HEK293 (cell line): ENCODE data around the gene SHROOM1.

Experiments
- CTCF ChIA-PET: fragments of 350-600 bp; formaldehyde crosslinking; extraction: SDS; loops from one replicate; lab custom pipeline; 2021; ENCODE audit warnings: antibody characterized with exemption; lab: Yijun Ruan, JAX
- POLR2A ChIA-PET: fragments of 300-600 bp; formaldehyde crosslinking; extraction: SDS; loops from one replicate; lab custom pipeline; 2020; ENCODE audit warnings: antibody characterized with exemption, inconsistent platforms; lab: Yijun Ruan, JAX
- H3K27ac ChIP-seq: fragments of 200-500 bp; sonication (Bioruptor generic); 2 replicates; pipeline ENCODE4 v1.5.1; 2014; ENCODE audit warnings: low read depth, low read length, control low read depth, inconsistent platforms; ENCODE audit errors: extremely low read depth
- H3K36me3 ChIP-seq, 2 experiments: fragments of 200-500 bp in 1 of 2; sonication (Bioruptor generic) in 1 of 2; 1 replicate in 1 of 2; 2 replicates in 1 of 2; pipeline ENCODE4 v1.5.1; 2014 to 2017; ENCODE audit warnings: inconsistent platforms in 2 of 2, low read length in 2 of 2; ENCODE audit not compliant: control insufficient read depth in 2 of 2, insufficient read depth in 1 of 2
- H3K4me1 ChIP-seq: fragments of 200-500 bp; sonication (Bioruptor generic); 2 replicates; pipeline ENCODE4 v1.5.1; 2014; ENCODE audit warnings: mild to moderate bottlenecking, low read length, inconsistent platforms; ENCODE audit not compliant: control insufficient read depth, insufficient read depth
- H3K4me3 ChIP-seq: 2 replicates; pipeline ENCODE4 v1.5.1; 2011; ENCODE audit warnings: low read depth, mild to moderate bottlenecking, control low read depth, low read length, moderate library complexity
- H3K9me3 ChIP-seq: fragments of 200-500 bp; sonication (Bioruptor generic); 2 replicates; pipeline ENCODE4 v1.5.1; 2014; ENCODE audit warnings: low read depth, low read length, inconsistent platforms; ENCODE audit not compliant: control insufficient read depth, insufficient read depth
- AEBP2 ChIP-seq: fragments of 450-650 bp; formaldehyde crosslinking; IDR thresholded peaks from 2 replicates; pipeline ENCODE4 v1.5.1; 2016; ENCODE audit warnings: missing biosample characterization, missing genetic modification characterization, borderline replicate concordance
- EGR2 ChIP-seq: fragments of 450-650 bp; formaldehyde crosslinking; IDR thresholded peaks from 2 replicates; pipeline ENCODE4 v1.5.1; 2016; ENCODE audit warnings: low read depth, missing biosample characterization, missing genetic modification characterization
- GFI1B ChIP-seq: fragments of 450-650 bp; formaldehyde crosslinking; IDR thresholded peaks from 2 replicates; pipeline ENCODE4 v1.5.1; 2016; ENCODE audit warnings: missing biosample characterization, missing genetic modification characterization
- GLIS2 ChIP-seq: fragments of 450-650 bp; formaldehyde crosslinking; IDR thresholded peaks from 2 replicates; pipeline ENCODE4 v1.5.1; 2016; ENCODE audit warnings: missing biosample characterization, missing genetic modification characterization
- OSR2 ChIP-seq: fragments of 450-650 bp; formaldehyde crosslinking; IDR thresholded peaks from 2 replicates; pipeline ENCODE4 v1.5.1; 2016; ENCODE audit warnings: missing biosample characterization, missing genetic modification characterization
- SETDB1 ChIP-seq: IDR thresholded peaks from one replicate; pipeline ENCODE4 v1.6.1; 2017; ENCODE audit warnings: mild to moderate bottlenecking, low read length, moderate library complexity, mixed read lengths; ENCODE audit not compliant: insufficient read length
- ZEB2 ChIP-seq: fragments of 450-650 bp; formaldehyde crosslinking; IDR thresholded peaks from 2 replicates; pipeline ENCODE4 v1.5.1; 2016; ENCODE audit warnings: missing biosample characterization, missing genetic modification characterization
- ZNF146 ChIP-seq: fragments of 450-650 bp; formaldehyde crosslinking; IDR thresholded peaks from 2 replicates; pipeline ENCODE4 v1.5.1; 2016; ENCODE audit warnings: missing biosample characterization, missing genetic modification characterization
- ZNF184 ChIP-seq: fragments of 450-650 bp; IDR thresholded peaks from 2 replicates; pipeline ENCODE4 v1.5.1; 2018; ENCODE audit warnings: missing biosample characterization, mild to moderate bottlenecking, missing genetic modification characterization
- ZNF211 ChIP-seq: fragments of 450-650 bp; formaldehyde crosslinking; IDR thresholded peaks from 2 replicates; pipeline ENCODE4 v1.5.1; 2016; ENCODE audit warnings: low read depth, missing biosample characterization, missing genetic modification characterization
- ZNF239 ChIP-seq: fragments of 450-650 bp; formaldehyde crosslinking; IDR thresholded peaks from 2 replicates; pipeline ENCODE4 v1.5.1; 2016; ENCODE audit warnings: missing biosample characterization, missing genetic modification characterization
- ZNF24 ChIP-seq: fragments of 450-650 bp; formaldehyde crosslinking; IDR thresholded peaks from 2 replicates; pipeline ENCODE4 v1.5.1; 2016; ENCODE audit warnings: missing biosample characterization, missing genetic modification characterization
- ZNF280C ChIP-seq: fragments of 450-650 bp; formaldehyde crosslinking; IDR thresholded peaks from 2 replicates; pipeline ENCODE4 v1.5.1; 2016; ENCODE audit warnings: missing biosample characterization, missing genetic modification characterization
- ZNF292 ChIP-seq: fragments of 450-650 bp; formaldehyde crosslinking; IDR thresholded peaks from 2 replicates; pipeline ENCODE4 v1.5.1; 2016; ENCODE audit warnings: low read depth, missing biosample characterization, missing genetic modification characterization, borderline replicate concordance
- ZNF335 ChIP-seq: fragments of 450-650 bp; formaldehyde crosslinking; conservative IDR thresholded peaks from 2 replicates; pipeline ENCODE4 v1.5.1; 2016; ENCODE audit warnings: missing biosample characterization, missing genetic modification characterization
- ZNF341 ChIP-seq: fragments of 450-650 bp; formaldehyde crosslinking; IDR thresholded peaks from 2 replicates; pipeline ENCODE4; 2016; ENCODE audit warnings: low read depth, missing biosample characterization, missing genetic modification characterization
- ZNF394 ChIP-seq: fragments of 450-650 bp; formaldehyde crosslinking; IDR thresholded peaks from 2 replicates; pipeline ENCODE4 v1.5.1; 2016; ENCODE audit warnings: missing biosample characterization, missing genetic modification characterization, mild to moderate bottlenecking, moderate library complexity, borderline replicate concordance
- ZNF548 ChIP-seq: fragments of 450-650 bp; formaldehyde crosslinking; IDR thresholded peaks from 2 replicates; pipeline ENCODE4 v1.5.1; 2016; ENCODE audit warnings: missing biosample characterization, missing genetic modification characterization
- ZNF580 ChIP-seq: fragments of 450-650 bp; formaldehyde crosslinking; IDR thresholded peaks from 2 replicates; pipeline ENCODE4 v1.5.1; 2016; ENCODE audit warnings: missing biosample characterization, missing genetic modification characterization
- ZNF623 ChIP-seq: fragments of 450-650 bp; formaldehyde crosslinking; IDR thresholded peaks from 2 replicates; pipeline ENCODE4 v1.5.1; 2016; ENCODE audit warnings: missing biosample characterization, missing genetic modification characterization
- ZNF624 ChIP-seq: fragments of 450-650 bp; formaldehyde crosslinking; IDR thresholded peaks from 2 replicates; pipeline ENCODE4 v1.5.1; 2017; ENCODE audit warnings: missing biosample characterization, missing genetic modification characterization
- ZNF639 ChIP-seq: fragments of 450-650 bp; formaldehyde crosslinking; IDR thresholded peaks from 2 replicates; pipeline ENCODE4 v1.5.1; 2016; ENCODE audit warnings: missing biosample characterization, missing genetic modification characterization
- ZNF658 ChIP-seq: fragments of 450-650 bp; formaldehyde crosslinking; IDR thresholded peaks from 2 replicates; pipeline ENCODE4; 2016; ENCODE audit warnings: missing biosample characterization, missing genetic modification characterization
- ZNF707 ChIP-seq: fragments of 450-650 bp; formaldehyde crosslinking; IDR thresholded peaks from 2 replicates; pipeline ENCODE4 v1.5.1; 2016; ENCODE audit warnings: missing biosample characterization, missing genetic modification characterization
- ZSCAN23 ChIP-seq: fragments of 450-650 bp; formaldehyde crosslinking; IDR thresholded peaks from 2 replicates; pipeline ENCODE4 v1.5.1; 2016; ENCODE audit warnings: missing biosample characterization, missing genetic modification characterization

Gene SHROOM1

GRCh38 chr5:132876020-132876759 lies 45.7 kb upstream of the SHROOM1 start:
- Histone ChIP-seq H3K4me3 (no peak overlapping the region), H3K4me1 (peaks cover 9% of the 10 kb centered on the region), H3K27ac (no peak overlapping the region), H3K36me3 (peaks cover 17 to 91% of the 10 kb centered on the region in 2 experiments), H3K9me3 (no peaks in the 10 kb centered on the region)
- no peak for TF ChIP-seq GFI1B (tag by site-specific recombination)
- TF ChIP-seq ZNF623 (tag by site-specific recombination) = no peak
- no peak for TF ChIP-seq ZNF624 (tag by site-specific recombination)
- TF ChIP-seq EGR2 (tag by site-specific recombination) = no peak
- TF ChIP-seq ZNF239 (tag by site-specific recombination) = no peak
- TF ChIP-seq AEBP2 (tag by site-specific recombination) = no peak
- no peak for TF ChIP-seq ZNF707
- no peak for TF ChIP-seq OSR2 (tag by site-specific recombination)
- no peak for TF ChIP-seq ZSCAN23 (tag by site-specific recombination)
- no peak for TF ChIP-seq ZNF335 (tag by site-specific recombination)
- no peak for TF ChIP-seq ZNF639 (tag by site-specific recombination)
- TF ChIP-seq ZEB2 = no peak
- TF ChIP-seq ZNF24 (tag by site-specific recombination) = no peak
- TF ChIP-seq SETDB1 = no peak
- TF ChIP-seq ZNF184 = no peak
- no peak for TF ChIP-seq ZNF292
- no peak for TF ChIP-seq ZNF341 (tag by site-specific recombination)
- TF ChIP-seq ZNF211 = no peak
- TF ChIP-seq ZNF548 (tag by site-specific recombination) = no peak
- CTCF ChIA-PET = interaction anchor here (0.5 kb wide), 1 partner anchor 696 kb away, joined by 3 read pairs; no protein-coding TSS in a partner anchor
- POLR2A ChIA-PET = no interaction called here

- no peak overlapping the region for H3K4me3 ChIP-seq
- ChIA-PET CTCF (interaction anchor here (2.5 kb wide), 1 partner anchor 9 kb away, joined by 11 read pairs; no protein-coding TSS in a partner anchor), POLR2A (interaction anchor here (0.6 kb wide), 1 partner anchor 303 kb away, joined by 5 read pairs; no protein-coding TSS in a partner anchor)
- peaks cover 14 to 88% of the 10 kb centered on the region in 2 experiments for H3K36me3 ChIP-seq
- H3K27ac ChIP-seq = no peak overlapping the region
- peaks cover 9% of the 10 kb centered on the region for H3K4me1 ChIP-seq
- no peak for TF ChIP-seq GLIS2 (tag by site-specific recombination)
- TF ChIP-seq ZNF394 (tag by site-specific recombination) = no peak
- TF ChIP-seq ZNF280C (tag by site-specific recombination) = no peak
- no peak for TF ChIP-seq ZNF580 (tag by site-specific recombination)
- no peak for TF ChIP-seq OSR2 (tag by site-specific recombination)
- TF ChIP-seq ZNF658 = no peak
- no peak for TF ChIP-seq ZNF146
- H3K9me3 ChIP-seq = no peaks in the 10 kb centered on the region
Measured at GRCh38 chr5:132873930-132874271, 43.5 kb upstream of the SHROOM1 start.
